KBM-7 (cell line): ENCODE data around the gene LURAP1L.

Experiments
- DNase-seq: peaks from one replicate; pipeline ENCODE4 v3.0.0-alpha.2; 2015
- in situ Hi-C: fragments of 300-500 bp; cut with MboI; formaldehyde crosslinking; loops from 2 replicates; pipeline ENCODE4 v1.14.3; 2020; ENCODE audit warnings: low sequenced_read_pairs, low pct_unique_long_range_greater_than_20kb, mixed read lengths

The LURAP1L gene

DNA sequence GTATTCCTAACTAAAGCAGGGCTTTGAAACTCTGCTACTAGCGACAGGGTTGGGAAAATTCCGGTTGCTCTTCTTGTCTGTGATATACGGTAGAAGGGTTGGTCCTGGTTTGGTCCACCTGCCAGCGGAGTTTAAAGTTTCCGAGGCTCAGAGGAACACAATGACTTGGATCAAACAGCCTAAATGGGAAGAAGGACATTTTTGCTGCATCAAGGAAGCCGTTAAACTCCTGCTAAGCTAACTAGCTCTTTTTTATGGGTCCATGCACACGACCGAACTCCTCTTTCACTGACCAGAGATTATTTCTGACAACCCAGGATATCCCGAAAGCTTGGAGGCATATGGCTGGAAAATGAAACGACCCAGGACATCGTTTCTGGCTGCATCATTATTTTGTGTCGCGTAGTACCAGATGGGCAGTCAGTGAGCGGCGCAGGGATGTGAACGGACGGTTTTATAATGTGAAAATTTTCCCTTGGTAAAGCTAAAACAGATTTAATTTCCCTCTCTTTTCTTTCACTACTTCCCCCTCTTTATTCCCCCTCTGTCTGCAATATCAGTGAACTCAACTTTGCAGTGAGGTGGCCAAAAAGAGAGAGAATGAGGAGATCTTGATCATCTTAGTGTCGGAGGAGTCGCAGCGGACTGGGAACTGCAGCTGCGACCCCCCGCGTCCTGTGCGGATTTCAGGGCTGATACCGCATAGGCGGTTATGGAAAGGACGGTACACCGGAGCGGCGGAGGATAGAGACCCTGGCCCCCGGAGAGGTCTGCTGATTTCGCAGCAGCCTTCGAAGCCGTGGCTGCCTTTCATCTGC, at the start of gene LURAP1L:
Gene LURAP1L (plus strand): TSS at position 160 of the 818 bp plus-strand sequence. CDS start 696 bp downstream, outside the sequence.
- in situ Hi-C loops, result no loop called here
- peak; percentile 20 for DNase-seq

DNA sequence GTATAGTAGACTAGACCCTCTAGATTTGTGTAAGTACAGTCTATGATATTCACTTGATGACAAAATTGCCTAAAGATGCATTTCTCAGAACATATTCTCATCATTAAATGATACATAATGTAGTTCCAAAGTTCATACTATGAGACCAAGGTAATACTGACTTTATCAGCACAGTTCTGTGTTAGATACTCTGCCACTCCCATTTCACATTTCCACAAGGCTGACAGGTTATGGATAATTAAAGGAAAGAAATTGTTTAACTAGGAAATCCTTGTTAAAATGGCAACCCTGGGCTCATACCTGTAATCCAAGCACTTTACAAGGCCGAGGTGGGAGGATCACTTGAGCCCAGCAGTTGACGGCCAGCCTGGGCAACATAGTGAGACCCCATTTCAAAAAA, 48.0 kb upstream of the LURAP1L start:
- in situ Hi-C loops, result no loop called here
- no peak for DNase-seq

DNA sequence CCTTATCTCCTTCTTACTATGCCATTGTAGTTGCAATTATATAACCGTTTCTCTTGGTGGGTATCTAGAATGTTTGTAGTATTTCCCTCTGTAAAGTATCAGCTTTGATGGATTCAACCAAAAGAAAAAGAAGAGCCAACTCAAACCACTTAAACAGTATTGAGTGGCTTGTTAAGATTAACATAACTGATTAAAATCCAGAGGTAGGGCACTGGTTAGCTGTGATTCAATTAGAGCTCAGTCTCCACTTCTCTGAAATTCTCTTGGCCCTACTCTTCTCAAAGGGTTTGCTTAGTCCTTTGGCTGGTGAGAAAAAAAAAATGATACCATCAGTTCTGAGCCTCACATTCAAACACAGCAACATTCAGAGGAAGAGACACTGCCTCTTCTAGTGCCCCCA, 44.6 kb upstream of the LURAP1L start:
- in situ Hi-C loops, result no loop called here
- no peak for DNase-seq

DNA sequence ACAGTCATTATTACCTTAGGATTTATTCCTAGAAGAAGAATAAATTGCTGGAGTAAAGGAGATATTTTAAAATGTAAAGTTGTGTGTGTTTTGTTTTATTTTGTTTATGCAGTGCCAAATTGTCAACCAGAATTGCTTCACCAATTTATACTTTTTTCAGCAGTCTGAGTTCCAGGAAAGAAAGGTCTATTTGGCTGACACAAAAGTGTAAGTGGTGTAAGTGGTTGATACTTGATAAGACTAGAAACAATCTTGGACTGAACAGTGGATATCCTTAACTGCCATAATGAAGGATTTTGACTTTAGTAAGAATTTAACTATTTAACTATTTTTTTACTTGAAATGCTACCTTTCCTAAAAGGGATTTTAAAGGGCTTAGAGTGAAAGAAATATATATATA, 43.9 kb upstream of the LURAP1L start:
- in situ Hi-C loops, result no loop called here
- no peak for DNase-seq

- no peak for DNase-seq
- in situ Hi-C loops, result no loop called here
These were observed 41.8 kb upstream of the LURAP1L start for GRCh38 chr9:12732971-12733370.

- no peak for DNase-seq
- in situ Hi-C loops, result no loop called here
These were observed 39.2 kb upstream of the LURAP1L start for GRCh38 chr9:12735665-12736064.

- in situ Hi-C loops, result no loop called here
- DNase-seq, result no peak
These were observed 36.9 kb upstream of the LURAP1L start for GRCh38 chr9:12737871-12738270.

- in situ Hi-C loops, result no loop called here
- no peak for DNase-seq
These were observed 35.7 kb upstream of the LURAP1L start for GRCh38 chr9:12739014-12739652.

- in situ Hi-C loops, result no loop called here
- DNase-seq, result no peak
These were observed 34.0 kb upstream of the LURAP1L start for GRCh38 chr9:12740845-12741244.

DNA sequence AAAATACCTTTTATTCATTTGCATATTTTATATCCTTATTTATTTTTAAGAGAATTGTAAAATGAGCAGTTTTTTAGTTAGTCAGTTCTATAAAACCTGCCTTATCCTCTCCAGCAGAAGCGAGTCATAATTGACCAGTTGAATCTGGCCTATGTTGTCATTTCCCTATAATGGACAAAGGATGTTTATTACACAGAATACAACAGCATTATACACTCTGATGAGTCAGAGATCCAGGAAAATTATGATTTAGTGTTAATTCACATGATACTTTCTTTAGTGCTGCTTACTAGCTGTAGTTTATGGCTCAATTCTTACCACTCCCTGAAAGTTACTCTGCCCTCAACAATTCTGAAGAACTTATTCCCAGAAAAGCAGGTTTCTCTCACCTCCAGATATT, 26.8 kb upstream of the LURAP1L start:
- in situ Hi-C loops, result no loop called here
- no peak for DNase-seq

GRCh38 chr9:12748954-12749353, 25.9 kb upstream of the LURAP1L start:
- DNase-seq, result no peak
- in situ Hi-C loops, result no loop called here

GRCh38 chr9:12753931-12754330, 20.9 kb upstream of the LURAP1L start:
- in situ Hi-C loops, result no loop called here
- DNase-seq, result no peak

DNA sequence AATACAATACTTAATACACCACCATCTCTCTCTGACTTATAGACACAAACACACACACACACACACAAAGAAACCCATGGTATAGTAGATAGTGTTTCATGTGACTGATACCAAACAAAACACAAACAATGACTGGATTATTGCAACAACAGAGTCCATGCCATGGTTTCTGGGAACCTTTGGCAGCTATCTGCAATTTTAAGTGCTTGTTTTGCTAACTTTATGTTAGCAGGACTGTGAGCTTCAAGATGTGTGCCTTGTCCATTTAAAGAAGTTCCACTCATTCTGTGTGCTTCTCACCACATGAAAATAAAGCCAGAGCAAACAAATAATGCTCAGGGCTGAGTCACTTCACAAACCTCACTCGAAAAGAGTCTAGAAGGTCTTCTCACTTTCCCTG, 15.1 kb upstream of the LURAP1L start:
- in situ Hi-C loops, result no loop called here
- DNase-seq, result no peak

DNA sequence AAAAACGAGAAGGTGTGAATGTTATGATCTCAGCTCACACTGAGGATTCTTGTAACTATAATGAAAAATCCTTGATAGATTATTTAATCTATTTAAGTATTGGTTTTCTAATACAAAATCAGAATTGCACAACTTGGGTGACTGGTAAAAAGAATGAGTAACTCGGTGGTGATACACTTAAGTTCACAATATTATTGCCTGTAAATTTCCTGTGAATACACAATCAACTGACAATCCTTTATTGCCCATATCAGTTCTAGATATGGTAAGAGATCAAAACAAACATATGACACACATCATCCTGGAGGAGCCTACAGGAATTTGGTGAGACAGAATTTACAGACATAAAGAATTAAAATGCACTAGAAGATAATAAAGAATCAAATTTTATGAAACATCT, 14.1 kb upstream of the LURAP1L start:
- DNase-seq, result no peak
- in situ Hi-C loops, result no loop called here

DNA sequence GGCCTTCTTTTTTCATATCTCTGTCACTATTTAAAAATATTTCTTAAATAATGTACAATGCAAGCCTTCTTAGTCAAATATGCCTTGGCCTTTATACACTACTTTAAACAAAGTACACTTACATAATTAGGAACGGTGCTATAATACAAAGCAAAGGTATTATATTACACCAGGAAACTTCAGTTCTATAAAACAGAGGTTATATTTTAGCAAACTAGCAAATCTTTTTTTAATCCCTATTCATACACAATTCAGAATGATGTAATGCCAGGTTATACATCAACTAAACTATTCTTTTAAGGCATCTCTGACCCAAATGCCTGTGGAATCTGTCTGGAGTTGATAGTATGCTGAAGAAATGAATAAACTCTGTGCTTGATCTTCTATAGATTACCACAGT, 10.7 kb upstream of the LURAP1L start:
- in situ Hi-C loops, result no loop called here
- no peak for DNase-seq

DNA sequence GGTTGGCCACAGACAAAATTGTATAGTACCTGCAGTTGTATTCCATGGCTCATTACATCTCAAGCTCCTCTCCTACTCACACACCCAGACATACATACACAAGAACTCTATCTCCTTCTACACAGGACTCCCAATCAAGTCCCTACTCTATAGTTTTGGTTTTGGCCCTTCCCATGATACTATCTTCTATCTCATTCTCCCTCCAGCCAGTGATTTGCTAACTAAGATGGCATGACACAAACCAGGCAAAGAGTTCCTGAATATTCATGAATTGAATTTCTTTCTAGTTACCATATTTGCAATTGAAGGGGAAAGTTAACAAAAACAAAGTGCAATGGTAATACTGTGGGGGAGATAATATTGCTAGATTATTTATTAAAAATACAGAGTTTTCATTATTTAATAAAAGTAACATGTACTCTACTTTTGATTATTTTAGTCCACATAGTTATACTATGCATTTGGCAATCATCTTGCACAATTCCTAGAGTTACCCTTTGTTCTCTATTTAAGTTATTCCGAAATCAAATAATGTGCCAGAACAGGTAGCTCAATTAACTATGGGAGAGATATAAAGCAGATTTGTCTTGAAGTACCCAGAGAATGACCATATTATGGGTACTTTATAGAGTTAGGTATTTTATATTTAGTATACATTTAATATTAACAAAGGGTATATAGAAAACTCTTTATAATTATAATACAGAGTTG, 9.6 kb upstream of the LURAP1L start:
- in situ Hi-C loops, result no loop called here

GRCh38 chr9:12766357-12766756, 8.5 kb upstream of the LURAP1L start:
- DNase-seq, result no peak
- in situ Hi-C loops, result no loop called here

More for the DNA sequence above, 9.6 kb upstream of the LURAP1L start:
- DNase-seq, result no peak

DNA sequence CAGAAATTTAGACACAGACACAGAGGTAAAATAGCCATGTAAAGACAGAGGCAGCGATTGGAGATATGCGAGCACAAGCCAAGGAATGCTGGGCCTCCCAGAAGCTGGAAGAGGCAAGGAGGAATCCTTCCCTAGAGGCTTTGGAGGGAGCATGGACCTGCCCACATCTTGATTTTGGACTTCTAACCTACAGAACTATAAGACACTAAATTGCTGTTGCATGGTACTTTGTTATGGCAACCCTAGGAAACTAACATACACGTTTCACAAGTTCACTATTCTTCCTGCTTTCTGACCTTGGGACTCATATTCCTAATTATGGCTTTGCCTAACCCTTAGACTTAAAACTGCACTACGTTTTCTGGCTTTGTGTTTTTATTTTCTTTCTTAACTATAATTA, 4.6 kb upstream of the LURAP1L start:
- no peak for DNase-seq
- in situ Hi-C loops, result no loop called here

DNA sequence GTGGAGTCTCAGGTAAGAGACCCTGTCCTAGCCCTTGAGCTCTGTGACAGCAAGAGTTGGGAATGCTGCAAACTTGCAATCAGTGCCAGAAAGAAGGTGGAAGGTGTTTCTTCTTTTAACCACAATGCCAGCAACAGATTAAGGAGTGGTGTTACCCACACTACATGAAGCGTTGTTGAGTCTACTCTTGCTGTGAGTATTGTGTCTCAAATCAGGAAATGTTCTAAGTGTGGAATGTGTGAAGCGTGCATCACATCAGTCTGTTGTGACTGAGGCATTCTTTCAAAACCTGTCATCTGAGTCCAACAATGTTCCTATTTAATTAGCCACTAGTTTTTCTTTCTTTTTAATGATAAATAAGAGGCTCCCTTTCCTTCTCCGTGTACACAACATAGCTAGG, 2.9 kb upstream of the LURAP1L start:
- no peak for DNase-seq
- in situ Hi-C loops, result no loop called here

DNA sequence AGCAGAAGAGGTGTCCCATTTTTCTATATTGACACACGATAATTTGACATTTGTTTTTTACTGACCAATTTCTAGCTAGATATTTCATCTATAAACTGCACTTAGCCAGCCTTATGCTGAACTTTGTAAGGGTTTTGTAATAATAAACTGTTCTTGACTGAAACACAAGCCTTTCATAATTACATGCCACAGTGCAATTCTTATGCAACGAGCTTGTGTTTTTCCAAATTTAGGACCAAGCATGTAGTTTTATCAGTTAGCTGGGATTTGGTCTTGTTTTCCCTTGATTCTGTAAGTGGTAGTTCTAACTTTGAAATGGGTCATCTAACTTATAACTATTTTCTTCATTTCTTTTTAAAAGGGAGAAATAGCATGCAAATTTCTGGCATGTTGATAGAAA, 1.3 kb upstream of the LURAP1L start:
- in situ Hi-C loops, result no loop called here

More for the DNA sequence above, 1.3 kb upstream of the LURAP1L start:
- no peak for DNase-seq
